H1 (cell line): ENCODE data around the gene CXXC5. TPM values are rescaled to one million over a fixed set of nuclear protein-coding genes. Genes with fewer than 3 reads are reported as not detected.

ENCODE experiments used
- CTCF ChIA-PET: fragments of 300-600 bp; sonication (Branson Sonifier 250); formaldehyde crosslinking; loops from one replicate; lab custom pipeline; 2021; ENCODE audit not compliant: partially characterized antibody; lab: Charles Lee
- POLR2A ChIA-PET: fragments of 300-600 bp; sonication (Branson Sonifier 250); formaldehyde crosslinking; loops from one replicate; lab custom pipeline; 2021; ENCODE audit warnings: inconsistent platforms; ENCODE audit not compliant: partially characterized antibody; lab: Charles Lee
- DNase-seq, 2 experiments: peaks; one replicate each; pipeline versions ENCODE4 v3.0.0 to v3.0.0-alpha.2; 2010 to 2022; ENCODE audit warnings: low spot score in 2 of 2, low read depth in 1 of 2, mixed read lengths in 1 of 2
- FAIRE-seq: peaks from 2 replicates; lab custom pipeline; 2011; peaks lifted over from hg19 to GRCh38; lab: Jason Lieb, UNC
- H2AFZ ChIP-seq: 2 replicates; pipeline ENCODE4 v1.8.1; 2012; ENCODE audit warnings: low read length, inconsistent platforms
- H2AK5ac ChIP-seq: 2 replicates; pipeline ENCODE4 v1.6.1; 2013; ENCODE audit warnings: low read depth, low read length
- H2BK120ac ChIP-seq: replicated peaks from 2 replicates; pipeline ENCODE3; 2013; ENCODE audit warnings: low read depth, low read length, inconsistent platforms
- H2BK12ac ChIP-seq: 2 replicates; pipeline ENCODE4 v1.6.1; 2013; ENCODE audit warnings: low read depth, low read length
- H2BK15ac ChIP-seq: 2 replicates; pipeline ENCODE4 v1.6.1; 2013; ENCODE audit warnings: low read length
- H2BK20ac ChIP-seq: 2 replicates; pipeline ENCODE4 v1.6.1; 2013; ENCODE audit warnings: low read length
- H2BK5ac ChIP-seq: 2 replicates; pipeline ENCODE4 v1.6.1; 2013; ENCODE audit warnings: low read depth, low read length
- H3K14ac ChIP-seq: 2 replicates; pipeline ENCODE4 v1.6.1; 2013; ENCODE audit warnings: inconsistent platforms; ENCODE audit not compliant: insufficient read length
- H3K18ac ChIP-seq: 2 replicates; pipeline ENCODE4 v1.6.1; 2013; ENCODE audit warnings: low read length; ENCODE audit errors: extremely low read depth
- H3K23ac ChIP-seq: 2 replicates; pipeline ENCODE4 v1.6.1; 2013; ENCODE audit warnings: inconsistent platforms; ENCODE audit not compliant: insufficient read length
- H3K23me2 ChIP-seq: 2 replicates; pipeline ENCODE4 v1.6.1; 2013; ENCODE audit warnings: low read depth, low read length
- H3K27ac ChIP-seq: 2 replicates; pipeline ENCODE4 v1.6.1; 2011; ENCODE audit warnings: low read depth, low read length, inconsistent platforms
- H3K27me3 ChIP-seq, 4 experiments: replicated peaks in 1 of 4; 1 replicate in 1 of 4; 2 replicates in 3 of 4; pipeline versions ENCODE4 v1.6.1 to v1.8.1; 2011 to 2013; ENCODE audit warnings: low read length in 3 of 4, mild to moderate bottlenecking in 3 of 4, inconsistent platforms in 2 of 4, mixed read lengths in 2 of 4, moderate library complexity in 1 of 4; ENCODE audit not compliant: control insufficient read depth in 3 of 4, insufficient read depth in 3 of 4; ENCODE audit errors: extremely low read depth in 1 of 4
- H3K36me3 ChIP-seq, 4 experiments: 2 replicates each; pipeline versions ENCODE4 v1.6.1 to v1.8.1; 2011 to 2013; ENCODE audit warnings: mild to moderate bottlenecking in 4 of 4, low read length in 3 of 4, moderate library complexity in 2 of 4, control low read depth in 1 of 4, inconsistent platforms in 1 of 4; ENCODE audit not compliant: insufficient read depth in 4 of 4, control insufficient read depth in 2 of 4
- H3K4ac ChIP-seq: replicated peaks from 2 replicates; pipeline ENCODE3; 2013; ENCODE audit warnings: low read length, low read depth, mixed read lengths, inconsistent platforms; ENCODE audit not compliant: insufficient read length
- H3K4me1 ChIP-seq, 4 experiments: replicated peaks in 1 of 4; 1 replicate in 1 of 4; 2 replicates in 3 of 4; pipeline versions ENCODE4 v1.6.1 to v1.8.1; 2011 to 2013; ENCODE audit warnings: low read length in 3 of 4, inconsistent platforms in 2 of 4, mixed read lengths in 1 of 4; ENCODE audit not compliant: insufficient read depth in 4 of 4, control insufficient read depth in 3 of 4
- H3K4me2 ChIP-seq, 2 experiments: 2 replicates each; pipeline versions ENCODE4 v1.6.1 to v1.8.1; 2011 to 2013; ENCODE audit warnings: low read depth in 2 of 2, low read length in 2 of 2, control low read depth in 1 of 2, inconsistent platforms in 1 of 2, mild to moderate bottlenecking in 1 of 2; ENCODE audit not compliant: insufficient read depth in 1 of 2
- H3K4me3 ChIP-seq, 4 experiments: fragments of 200-600, 300-600 bp in 1 of 4; sonication (generic), shearing (Covaris generic), sonication (Bioruptor Twin) in 1 of 4; 2 replicates each; pipeline versions ENCODE4 v1.5.1 to v1.8.1; 2011 to 2016; ENCODE audit warnings: low read length in 4 of 4, low read depth in 3 of 4, control low read depth in 2 of 4, inconsistent platforms in 2 of 4, mild to moderate bottlenecking in 2 of 4, mixed read lengths in 1 of 4, moderate library complexity in 1 of 4; ENCODE audit not compliant: insufficient read depth in 2 of 4; ENCODE audit errors: extremely low read depth in 1 of 4
- H3K56ac ChIP-seq: replicated peaks from 2 replicates; pipeline ENCODE3; 2013; ENCODE audit warnings: low read depth, mild to moderate bottlenecking, mixed read lengths, low read length, inconsistent platforms; ENCODE audit not compliant: insufficient read length
- H3K79me1 ChIP-seq: 2 replicates; pipeline ENCODE4 v1.6.1; 2013; ENCODE audit warnings: low read depth, low read length, control low read depth
- H3K79me2 ChIP-seq, 2 experiments: 2 replicates each; pipeline versions ENCODE4 v1.6.1 to v1.8.1; 2012 to 2013; ENCODE audit warnings: low read length in 2 of 2, mild to moderate bottlenecking in 2 of 2, inconsistent platforms in 1 of 2; ENCODE audit not compliant: insufficient read depth in 2 of 2, control insufficient read depth in 1 of 2
- H3K9ac ChIP-seq, 4 experiments: replicated peaks in 1 of 4; 1 replicate in 1 of 4; 2 replicates in 3 of 4; pipeline versions ENCODE4 v1.6.1 to v1.8.1; 2011 to 2013; ENCODE audit warnings: low read depth in 3 of 4, low read length in 3 of 4, control low read depth in 2 of 4, mild to moderate bottlenecking in 2 of 4, moderate library complexity in 2 of 4, inconsistent platforms in 1 of 4; ENCODE audit errors: extremely low read depth in 1 of 4
- H3K9me3 ChIP-seq, 2 experiments: 2 replicates each; pipeline versions ENCODE4 v1.6.1 to v1.8.1; 2012 to 2013; ENCODE audit warnings: mild to moderate bottlenecking in 2 of 2, moderate library complexity in 2 of 2, control low read depth in 1 of 2, inconsistent platforms in 1 of 2, low read depth in 1 of 2, low read length in 1 of 2, mixed read lengths in 1 of 2; ENCODE audit not compliant: insufficient read depth in 2 of 2
- H4K20me1 ChIP-seq, 2 experiments: replicated peaks in 1 of 2; 2 replicates each; pipeline versions ENCODE3 to v1.8.1; 2011 to 2013; ENCODE audit warnings: inconsistent platforms in 2 of 2, low read length in 2 of 2, mild to moderate bottlenecking in 1 of 2; ENCODE audit not compliant: insufficient read depth in 2 of 2, control insufficient read depth in 1 of 2
- H4K5ac ChIP-seq: 2 replicates; pipeline ENCODE4 v1.6.1; 2013; ENCODE audit warnings: low read length, low read depth, mixed read lengths, inconsistent platforms; ENCODE audit not compliant: insufficient read length
- H4K8ac ChIP-seq: 2 replicates; pipeline ENCODE4 v1.8.0; 2013; ENCODE audit warnings: mild to moderate bottlenecking, moderate library complexity, low read length, inconsistent platforms; ENCODE audit not compliant: insufficient read depth; ENCODE audit errors: extremely low read depth
- H4K91ac ChIP-seq: replicated peaks from 2 replicates; pipeline ENCODE3; 2013; ENCODE audit warnings: low read length, mixed read lengths, inconsistent platforms; ENCODE audit not compliant: insufficient read length
- E2F6 ChIP-seq: IDR thresholded peaks from 2 replicates; pipeline ENCODE4 v1.6.1; 2012; ENCODE audit warnings: inconsistent platforms
- JUN ChIP-seq: IDR thresholded peaks from 2 replicates; pipeline ENCODE4 v1.6.1; 2011; ENCODE audit warnings: low read depth, mild to moderate bottlenecking, improper control_type of control experiment, low read length
- JUND ChIP-seq: IDR thresholded peaks from 2 replicates; pipeline ENCODE4 v1.6.1; 2011; ENCODE audit warnings: mild to moderate bottlenecking, improper control_type of control experiment, low read length
- KDM4A ChIP-seq: IDR thresholded peaks from one replicate; pipeline ENCODE4 v1.7.1; 2012; ENCODE audit warnings: low read depth, mild to moderate bottlenecking, moderate library complexity, low read length, inconsistent platforms; ENCODE audit not compliant: severe bottlenecking
- MAFK ChIP-seq: IDR thresholded peaks from 2 replicates; pipeline ENCODE4 v1.6.1; 2012; ENCODE audit warnings: low read depth, mild to moderate bottlenecking, improper control_type of control experiment, low read length
- MAX ChIP-seq: IDR thresholded peaks from 2 replicates; pipeline ENCODE4 v1.6.1; 2012; ENCODE audit warnings: inconsistent platforms
- NANOG ChIP-seq: IDR thresholded peaks from 2 replicates; pipeline ENCODE4 v1.6.1; 2011; ENCODE audit warnings: low read length, low read depth, mild to moderate bottlenecking, inconsistent platforms; ENCODE audit not compliant: insufficient read depth, poor library complexity, severe bottlenecking
- RAD21 ChIP-seq, 2 experiments: IDR thresholded peaks in 1 of 2; conservative IDR thresholded peaks in 1 of 2; 2 replicates each; pipeline ENCODE4 v1.6.1; 2011; ENCODE audit warnings: low read depth in 2 of 2, low read length in 2 of 2, improper control_type of control experiment in 1 of 2, inconsistent platforms in 1 of 2, mild to moderate bottlenecking in 1 of 2, moderate library complexity in 1 of 2
- RBBP5 ChIP-seq: IDR thresholded peaks from 2 replicates; pipeline ENCODE4 v1.7.1; 2012; ENCODE audit warnings: low read depth, mild to moderate bottlenecking, inconsistent platforms, low read length, moderate library complexity, borderline replicate concordance
- SIRT6 ChIP-seq: IDR thresholded peaks from one replicate; pipeline ENCODE4 v1.7.1; 2012; ENCODE audit warnings: low read length, inconsistent platforms
- SP4 ChIP-seq: IDR thresholded peaks from 2 replicates; pipeline ENCODE4 v1.6.1; 2012; ENCODE audit warnings: low read length, inconsistent platforms
- TBP ChIP-seq: IDR thresholded peaks from 2 replicates; pipeline ENCODE4 v1.6.1; 2011; ENCODE audit warnings: low read depth, low read length, improper control_type of control experiment
- TCF12 ChIP-seq: IDR thresholded peaks from 2 replicates; pipeline ENCODE4 v1.6.1; 2011; ENCODE audit warnings: low read depth, mild to moderate bottlenecking, low read length
- ZNF274 ChIP-seq: IDR thresholded peaks from 2 replicates; pipeline ENCODE4 v1.7.0; 2012; ENCODE audit warnings: low read length, borderline replicate concordance; ENCODE audit errors: extremely low read depth
- WGBS, 2 experiments: shearing (Covaris generic) in 1 of 2; methylation state at CpG; one replicate each; pipeline versions ENCODE4 v1.1.6 to v1.1.7; 2013 to 2015; ENCODE audit warnings: low lambda C conversion rate in 2 of 2, mixed read lengths in 2 of 2, inconsistent platforms in 1 of 2, low coverage in 1 of 2, missing lambda C conversion rate in 1 of 2; ENCODE audit not compliant: insufficient replicate concordance in 2 of 2, insufficient coverage in 1 of 2, insufficient read length in 1 of 2; ENCODE audit errors: extremely low coverage in 1 of 2, missing lambda C conversion rate in 1 of 2; 5-methylcytosine and 5-hydroxymethylcytosine counted together
- polyA plus RNA-seq, 7 experiments: library from polyadenylated mRNA; depleted of rRNA in 3 of 7; stranded (reverse) in 5 of 7; unstranded in 2 of 7; fragments of >200 nt in 5 of 7; fragments of 200-250 nt in 2 of 7; gene quantifications; 1 replicate in 5 of 7; 2 replicates in 1 of 7; 4 replicates in 1 of 7; pipeline versions ENCODE4 v1.2.1 to v1.2.3, GENCODE V29; 2011 to 2013; ENCODE audit warnings: missing spikeins in 2 of 7, mixed read lengths in 2 of 7
- total RNA-seq: library from RNA; stranded (reverse); fragmentation: NEBNext Ultra II Directional; extraction: Animal tissue kit (Norgen Biotek cat#: 25700); gene quantifications from 2 replicates; pipeline ENCODE4 v1.2.1, GENCODE V29; 2021

CXXC5 gene
- total and polyA plus RNA-seq, 2 of the 8 experiments (the other 6 are each of a cell fraction or from before 2014, with no cell fraction given): 61.4 to 74.0 TPM

GRCh38 chr5:139601429-139601828, 46.7 kb upstream of the CXXC5 start:
- Histone ChIP-seq H3K36me3 (peaks cover 0 to 44% (median 9%) of the 10 kb centered on the region in 4 experiments; a peak in 5 of 8 replicates), H2AFZ (no peak overlapping the region), H2BK120ac (no peak overlapping the region), H3K9ac (no peak overlapping the region), H3K27me3 (no peaks in the 10 kb centered on the region), H3K4me1 (no peaks in the 10 kb centered on the region), H3K18ac (no peak overlapping the region), H3K23ac (no peak overlapping the region), H3K23me2 (no peaks in the 10 kb centered on the region), H2AK5ac (no peak overlapping the region), H3K79me2 (peaks cover 0 to 38% of the 10 kb centered on the region in 2 experiments; a peak in 3 of 4 replicates), H3K79me1 (peaks cover 2% of the 10 kb centered on the region), H2BK12ac (no peak overlapping the region), H3K4me3 (no peak overlapping the region), H3K9me3 (no peaks in the 10 kb centered on the region), H4K20me1 (peaks cover 0 to 4% of the 10 kb centered on the region in 2 experiments), H3K14ac (no peak overlapping the region), H3K4ac (no peak overlapping the region), H3K56ac (no peak overlapping the region), H3K4me2 (no peak overlapping the region), H4K5ac (no peak overlapping the region), H4K91ac (no peak overlapping the region), H2BK20ac (no peak overlapping the region), H3K27ac (no peak overlapping the region), H4K8ac (no peak overlapping the region), H2BK15ac (no peak overlapping the region), H2BK5ac (no peak overlapping the region)
- DNase-seq: no peak
- CTCF ChIA-PET: interaction anchor here (0.6 to 2.3 kb wide), 5 partner anchors 14 to 1607 kb away, joined by 3 to 8 read pairs (median 3); no protein-coding TSS in a partner anchor
- POLR2A ChIA-PET: no interaction called here
- WGBS, 2 experiments: 97% methylated on average over 12 of the region's 12 CpGs; no CpG with 5 or more reads in 1 of the 2 experiments
- no peak for FAIRE-seq
- no peak for TF ChIP-seq MAX
- TF ChIP-seq SP4: no peak
- no peak for TF ChIP-seq RBBP5
- no peak for TF ChIP-seq NANOG
- TF ChIP-seq JUND: no peak
- TF ChIP-seq KDM4A: no peak
- TF ChIP-seq JUN: no peak
- no peak for TF ChIP-seq SIRT6
- no peak for TF ChIP-seq RAD21 (IDR thresholded peaks at IDR 0.05 in 1 of 2, conservative IDR thresholded peaks at IDR 0.05 in 1 of 2; ENCODE audit: low read depth in 2 of 2, low read length in 2 of 2)
- TF ChIP-seq TCF12: no peak
- TF ChIP-seq TBP: no peak
- no peak for TF ChIP-seq MAFK
- no peak for TF ChIP-seq E2F6
- no peak for TF ChIP-seq ZNF274
